ENCODE results near the gene TNNI3K.

TNNI3K gene

DNA sequence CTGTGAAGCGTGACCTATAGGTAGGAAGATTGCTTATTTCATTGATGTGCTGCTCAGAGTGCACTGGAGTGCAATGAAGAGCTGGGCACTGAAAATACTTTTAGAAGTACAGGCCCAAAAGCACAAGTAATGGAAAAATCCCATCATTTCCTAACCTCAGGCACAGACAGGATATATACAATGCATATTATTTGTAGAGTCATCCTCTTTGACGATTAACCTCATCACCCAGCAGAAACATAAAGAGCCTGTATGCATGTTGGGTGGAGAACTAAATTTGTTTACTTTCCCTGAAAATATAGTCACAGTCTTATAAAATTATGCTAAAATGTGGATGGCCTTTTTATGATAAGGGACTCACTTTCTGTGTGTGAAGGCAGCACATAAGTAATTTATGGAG, 98.1 kb downstream of the TNNI3K start:
- no peaks in the 10 kb centered on the region for H3K9me3 ChIP-seq (ENCODE audit: insufficient read depth, low read length)
- H3K36me3 ChIP-seq (ENCODE audit: insufficient read depth, insufficient read length, low read length), result no peaks in the 10 kb centered on the region
- DNase-seq (ENCODE audit: low read depth, low spot score), result no peak
- no peaks in the 10 kb centered on the region for H3K4me1 ChIP-seq (ENCODE audit: insufficient read depth, insufficient read length)
- TF ChIP-seq YY1 (IDR thresholded peaks at IDR 0.05; ENCODE audit: insufficient read depth, insufficient read length) (no peak), SUZ12 (IDR thresholded peaks at IDR 0.05; ENCODE audit: extremely low read depth, insufficient read depth, insufficient read length) (no peak), ZNF274 (IDR thresholded peaks at IDR 0.05; ENCODE audit: low read depth, low read length) (no peak)
- H3K9ac ChIP-seq (ENCODE audit: insufficient read length, low read depth), result no peak overlapping the region
- no peak overlapping the region for H3K4me3 ChIP-seq (ENCODE audit: insufficient read length, low read depth)
- no peaks in the 10 kb centered on the region for H3K27me3 ChIP-seq (ENCODE audit: insufficient read depth, insufficient read length)

DNA sequence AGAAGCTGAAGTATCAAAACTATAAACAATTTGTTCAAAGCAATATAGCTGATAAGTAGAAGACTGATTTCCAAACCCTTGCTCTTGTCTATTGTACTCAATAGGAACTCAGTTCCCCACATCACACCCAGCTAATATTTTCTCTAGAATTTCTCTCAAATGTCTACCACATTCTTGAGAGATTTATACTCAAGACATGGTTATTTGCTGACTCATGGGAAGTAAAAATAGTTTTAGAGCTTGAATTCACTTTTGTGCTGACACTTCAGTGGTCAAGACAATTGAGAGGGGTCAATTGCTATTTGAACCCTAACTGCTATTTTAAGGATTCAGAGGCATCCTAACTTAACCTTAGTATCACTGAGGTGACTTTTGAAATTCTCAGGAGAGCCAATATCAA, 99.0 kb downstream of the TNNI3K start:
- Histone ChIP-seq H3K9me3 (ENCODE audit: insufficient read depth, low read length) (no peaks in the 10 kb centered on the region), H3K27me3 (ENCODE audit: insufficient read depth, insufficient read length) (no peaks in the 10 kb centered on the region), H3K4me3 (ENCODE audit: insufficient read length, low read depth) (no peak overlapping the region), H3K36me3 (ENCODE audit: insufficient read depth, insufficient read length, low read length) (no peaks in the 10 kb centered on the region), H3K9ac (ENCODE audit: insufficient read length, low read depth) (no peak overlapping the region), H3K4me1 (ENCODE audit: insufficient read depth, insufficient read length) (no peaks in the 10 kb centered on the region)
- DNase-seq (ENCODE audit: low read depth, low spot score), result no peak
- no peak for TF ChIP-seq SUZ12 (IDR thresholded peaks at IDR 0.05; ENCODE audit: extremely low read depth, insufficient read depth, insufficient read length)
- TF ChIP-seq ZNF274 (IDR thresholded peaks at IDR 0.05; ENCODE audit: low read depth, low read length), result no peak
- no peak for TF ChIP-seq YY1 (IDR thresholded peaks at IDR 0.05; ENCODE audit: insufficient read depth, insufficient read length)

DNA sequence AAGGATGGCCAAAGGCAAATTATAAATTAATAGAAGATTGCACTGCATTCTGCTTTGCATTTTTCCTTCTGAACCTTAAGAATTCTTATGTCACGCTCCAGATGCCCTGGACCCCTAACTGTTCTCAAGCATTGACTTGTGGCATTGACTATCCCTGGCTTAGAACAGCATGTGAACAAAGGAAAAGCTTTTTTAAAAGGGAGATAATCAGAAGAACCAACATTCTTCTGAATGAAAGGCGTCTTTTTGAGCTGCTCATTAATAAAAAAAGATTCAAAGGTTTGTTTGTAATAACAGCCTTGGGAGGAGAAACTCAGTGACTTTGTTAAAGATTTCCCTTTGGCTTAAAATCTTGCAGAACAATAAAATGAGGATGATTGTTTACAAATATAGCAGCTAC, 105.5 kb downstream of the TNNI3K start:
- Histone ChIP-seq H3K27me3 (ENCODE audit: insufficient read depth, insufficient read length) (no peaks in the 10 kb centered on the region), H3K4me3 (ENCODE audit: insufficient read length, low read depth) (no peak overlapping the region), H3K4me1 (ENCODE audit: insufficient read depth, insufficient read length) (no peaks in the 10 kb centered on the region), H3K36me3 (ENCODE audit: insufficient read depth, insufficient read length, low read length) (no peaks in the 10 kb centered on the region), H3K9ac (ENCODE audit: insufficient read length, low read depth) (no peak overlapping the region), H3K9me3 (ENCODE audit: insufficient read depth, low read length) (no peaks in the 10 kb centered on the region)
- TF ChIP-seq YY1 (IDR thresholded peaks at IDR 0.05; ENCODE audit: insufficient read depth, insufficient read length) (no peak), ZNF274 (IDR thresholded peaks at IDR 0.05; ENCODE audit: low read depth, low read length) (no peak), SUZ12 (IDR thresholded peaks at IDR 0.05; ENCODE audit: extremely low read depth, insufficient read depth, insufficient read length) (no peak)
- no peak for DNase-seq (ENCODE audit: low read depth, low spot score)

DNA sequence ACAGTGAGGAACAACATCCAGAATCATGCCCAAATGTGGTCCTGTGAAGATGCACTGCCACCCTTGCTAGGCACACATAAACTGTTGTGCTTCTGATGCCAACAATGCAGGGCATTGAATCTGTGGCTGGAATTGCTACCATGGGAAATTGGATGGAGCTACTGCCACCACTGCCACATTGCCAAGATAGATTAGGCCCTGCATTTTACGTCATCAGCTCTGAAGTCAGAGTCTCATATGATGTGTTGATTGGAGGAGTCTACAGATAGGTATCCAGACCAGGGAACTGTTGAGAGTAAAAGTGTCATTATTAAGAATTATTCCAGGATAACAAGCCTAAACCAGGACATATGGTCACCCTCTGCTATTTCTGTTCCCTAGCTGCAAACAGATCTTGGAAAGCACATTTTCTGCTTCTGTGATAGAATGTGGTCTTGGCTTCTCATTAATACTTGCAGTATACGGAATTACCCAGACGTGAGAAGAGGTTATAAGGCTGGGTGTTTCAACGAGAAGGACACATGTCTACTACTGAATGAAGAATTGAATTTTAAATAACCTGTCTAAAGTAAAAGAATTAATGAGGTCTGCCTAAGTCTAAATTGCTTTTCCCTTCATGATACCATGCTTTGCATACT, 106.6 kb downstream of the TNNI3K start:
- H3K4me3 ChIP-seq (ENCODE audit: insufficient read length, low read depth), result no peak overlapping the region
- no peaks in the 10 kb centered on the region for H3K36me3 ChIP-seq (ENCODE audit: insufficient read depth, insufficient read length, low read length)
- H3K9me3 ChIP-seq (ENCODE audit: insufficient read depth, low read length), result no peaks in the 10 kb centered on the region
- no peak for DNase-seq (ENCODE audit: low read depth, low spot score)
- no peak overlapping the region for H3K9ac ChIP-seq (ENCODE audit: insufficient read length, low read depth)
- no peaks in the 10 kb centered on the region for H3K27me3 ChIP-seq (ENCODE audit: insufficient read depth, insufficient read length)
- no peaks in the 10 kb centered on the region for H3K4me1 ChIP-seq (ENCODE audit: insufficient read depth, insufficient read length)
- no peak for TF ChIP-seq YY1 (IDR thresholded peaks at IDR 0.05; ENCODE audit: insufficient read depth, insufficient read length)
- TF ChIP-seq SUZ12 (IDR thresholded peaks at IDR 0.05; ENCODE audit: extremely low read depth, insufficient read depth, insufficient read length), result no peak
- no peak for TF ChIP-seq ZNF274 (IDR thresholded peaks at IDR 0.05; ENCODE audit: low read depth, low read length)

DNA sequence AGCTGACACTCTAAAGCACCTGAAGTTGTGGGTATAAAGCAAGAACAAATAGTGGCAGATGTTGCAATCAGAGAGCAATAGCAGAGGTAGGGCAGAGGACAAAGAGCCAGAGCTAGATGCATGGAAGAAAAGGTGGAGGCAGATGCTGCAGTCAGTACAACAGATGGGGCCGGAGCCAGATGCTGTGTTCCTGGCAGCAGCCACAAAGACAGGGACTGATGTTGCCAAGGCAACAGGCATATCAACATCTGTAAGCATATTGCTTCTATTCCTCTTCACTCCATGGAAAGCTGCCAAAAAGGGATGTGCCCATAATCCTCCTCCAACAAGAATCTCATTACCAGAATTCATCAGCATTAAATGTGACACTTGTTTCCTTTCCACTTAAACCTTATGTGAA, 108.0 kb downstream of the TNNI3K start:
- DNase-seq (ENCODE audit: low read depth, low spot score), result no peak
- TF ChIP-seq SUZ12 (IDR thresholded peaks at IDR 0.05; ENCODE audit: extremely low read depth, insufficient read depth, insufficient read length) (no peak), YY1 (IDR thresholded peaks at IDR 0.05; ENCODE audit: insufficient read depth, insufficient read length) (no peak), ZNF274 (IDR thresholded peaks at IDR 0.05; ENCODE audit: low read depth, low read length) (no peak)

DNA sequence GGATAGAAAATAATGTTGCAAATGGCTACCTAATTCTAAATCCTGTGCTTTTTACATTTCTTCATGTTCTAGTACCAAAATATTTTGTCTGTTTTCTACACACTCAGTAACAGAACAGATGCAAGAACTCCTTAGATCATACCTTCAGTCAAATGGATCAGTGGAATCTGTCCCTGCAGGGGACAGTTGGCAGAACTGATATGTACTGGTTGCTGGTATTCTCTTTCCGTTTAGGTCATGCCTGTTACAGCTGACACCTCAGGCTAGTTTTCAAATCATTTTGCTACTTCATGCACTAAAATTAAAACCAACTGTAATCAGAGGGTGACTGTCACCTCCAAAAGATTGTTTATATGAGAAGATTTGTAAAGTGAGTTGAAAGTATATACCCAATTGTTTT, 109.2 kb downstream of the TNNI3K start:
- Histone ChIP-seq H3K36me3 (ENCODE audit: insufficient read depth, insufficient read length, low read length) (no peaks in the 10 kb centered on the region), H3K4me1 (ENCODE audit: insufficient read depth, insufficient read length) (no peaks in the 10 kb centered on the region), H3K9me3 (ENCODE audit: insufficient read depth, low read length) (no peaks in the 10 kb centered on the region), H3K4me3 (ENCODE audit: insufficient read length, low read depth) (no peak overlapping the region), H3K27me3 (ENCODE audit: insufficient read depth, insufficient read length) (no peaks in the 10 kb centered on the region), H3K9ac (ENCODE audit: insufficient read length, low read depth) (no peak overlapping the region)
- TF ChIP-seq YY1 (IDR thresholded peaks at IDR 0.05; ENCODE audit: insufficient read depth, insufficient read length), result no peak
- TF ChIP-seq ZNF274 (IDR thresholded peaks at IDR 0.05; ENCODE audit: low read depth, low read length), result no peak
- TF ChIP-seq SUZ12 (IDR thresholded peaks at IDR 0.05; ENCODE audit: extremely low read depth, insufficient read depth, insufficient read length), result no peak
- DNase-seq (ENCODE audit: low read depth, low spot score), result no peak

More for the DNA sequence above, 108.0 kb downstream of the TNNI3K start:
- Histone ChIP-seq H3K9me3 (ENCODE audit: insufficient read depth, low read length) (no peaks in the 10 kb centered on the region), H3K36me3 (ENCODE audit: insufficient read depth, insufficient read length, low read length) (no peaks in the 10 kb centered on the region), H3K27me3 (ENCODE audit: insufficient read depth, insufficient read length) (no peaks in the 10 kb centered on the region), H3K4me1 (ENCODE audit: insufficient read depth, insufficient read length) (no peaks in the 10 kb centered on the region), H3K9ac (ENCODE audit: insufficient read length, low read depth) (no peak overlapping the region), H3K4me3 (ENCODE audit: insufficient read length, low read depth) (no peak overlapping the region)

DNA sequence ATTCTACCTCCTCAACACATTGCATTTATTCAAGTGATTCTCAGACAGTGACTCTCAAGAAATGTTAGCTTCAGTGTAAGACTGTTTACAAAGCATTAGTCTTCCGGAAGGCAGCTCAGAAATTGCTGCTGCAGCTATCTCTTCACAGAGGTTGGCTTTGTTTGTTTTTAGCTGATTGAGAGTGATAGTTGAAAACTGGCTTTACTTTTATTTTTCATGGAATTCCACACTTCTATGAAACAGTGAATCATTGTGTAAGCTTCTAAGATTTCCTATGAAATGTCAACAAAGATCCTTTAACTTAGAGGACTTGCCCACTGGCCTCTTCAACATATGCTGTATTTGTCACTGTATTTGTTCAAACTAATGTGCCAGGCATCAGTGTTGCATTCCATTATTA, 121.3 kb downstream of the TNNI3K start:
- no peak for DNase-seq (ENCODE audit: low read depth, low spot score)
- H3K9ac ChIP-seq (ENCODE audit: insufficient read length, low read depth), result no peak overlapping the region
- H3K9me3 ChIP-seq (ENCODE audit: insufficient read depth, low read length), result no peaks in the 10 kb centered on the region
- H3K36me3 ChIP-seq (ENCODE audit: insufficient read depth, insufficient read length, low read length), result no peaks in the 10 kb centered on the region
- H3K4me1 ChIP-seq (ENCODE audit: insufficient read depth, insufficient read length), result no peaks in the 10 kb centered on the region
- TF ChIP-seq ZNF274 (IDR thresholded peaks at IDR 0.05; ENCODE audit: low read depth, low read length) (no peak), SUZ12 (IDR thresholded peaks at IDR 0.05; ENCODE audit: extremely low read depth, insufficient read depth, insufficient read length) (no peak), YY1 (IDR thresholded peaks at IDR 0.05; ENCODE audit: insufficient read depth, insufficient read length) (no peak)
- H3K27me3 ChIP-seq (ENCODE audit: insufficient read depth, insufficient read length), result no peaks in the 10 kb centered on the region
- no peak overlapping the region for H3K4me3 ChIP-seq (ENCODE audit: insufficient read length, low read depth)
